H9 (cell line): ENCODE data around the gene ITGA11. TPM values are rescaled to one million over a fixed set of nuclear protein-coding genes. Genes with fewer than 3 reads are reported as not detected.

ENCODE experiments used
- DNase-seq: peaks from one replicate; pipeline ENCODE4 v3.0.0-alpha.2; 2017
- H2AFZ ChIP-seq: one replicate; pipeline ENCODE4 v1.6.1; 2013; ENCODE audit warnings: mild to moderate bottlenecking, low read length, control low read depth, moderate library complexity
- H2AK5ac ChIP-seq: 2 replicates; pipeline ENCODE4 v1.6.1; 2013; ENCODE audit warnings: low read length, control low read depth, mixed read lengths; ENCODE audit not compliant: insufficient read length
- H2BK120ac ChIP-seq: one replicate; pipeline ENCODE4 v1.6.1; 2013; ENCODE audit warnings: low read depth, mild to moderate bottlenecking, low read length, control low read depth, inconsistent platforms; ENCODE audit not compliant: poor library complexity, severe bottlenecking
- H2BK12ac ChIP-seq: 2 replicates; pipeline ENCODE4 v1.6.1; 2013; ENCODE audit warnings: low read length, control low read depth, mixed read lengths, low read depth; ENCODE audit not compliant: insufficient read length
- H2BK15ac ChIP-seq: 2 replicates; pipeline ENCODE4 v1.6.1; 2013; ENCODE audit warnings: low read depth, low read length, control low read depth
- H2BK20ac ChIP-seq: one replicate; pipeline ENCODE4 v1.6.1; 2013; ENCODE audit warnings: low read depth, mild to moderate bottlenecking, low read length, control low read depth, inconsistent platforms; ENCODE audit not compliant: poor library complexity, severe bottlenecking
- H2BK5ac ChIP-seq: 2 replicates; pipeline ENCODE4 v1.6.1; 2013; ENCODE audit warnings: low read length, control low read depth, mixed read lengths; ENCODE audit not compliant: insufficient read length
- H3K14ac ChIP-seq: 2 replicates; pipeline ENCODE4 v1.6.1; 2013; ENCODE audit warnings: low read length, control low read depth; ENCODE audit not compliant: insufficient read depth
- H3K18ac ChIP-seq: 2 replicates; pipeline ENCODE4 v1.6.1; 2013; ENCODE audit warnings: low read depth, mild to moderate bottlenecking, mixed read lengths, low read length, control low read depth; ENCODE audit not compliant: insufficient read length
- H3K23ac ChIP-seq: 2 replicates; pipeline ENCODE4 v1.6.1; 2013; ENCODE audit warnings: low read length, control low read depth, mixed read lengths, low read depth; ENCODE audit not compliant: insufficient read length
- H3K23me2 ChIP-seq: 2 replicates; pipeline ENCODE4 v1.6.1; 2013; ENCODE audit warnings: low read depth, mild to moderate bottlenecking, mixed read lengths, low read length, control low read depth; ENCODE audit not compliant: insufficient read length, poor library complexity, severe bottlenecking
- H3K27ac ChIP-seq: 2 replicates; pipeline ENCODE4 v1.5.1; 2013; ENCODE audit warnings: low read length, control low read depth, mixed read lengths, low read depth; ENCODE audit not compliant: insufficient read length
- H3K27me3 ChIP-seq: 2 replicates; pipeline ENCODE4 v1.6.1; 2013; ENCODE audit warnings: low read length, control low read depth, inconsistent platforms; ENCODE audit not compliant: insufficient read depth
- H3K4ac ChIP-seq: 2 replicates; pipeline ENCODE4 v1.6.1; 2013; ENCODE audit warnings: low read depth, mild to moderate bottlenecking, control low read depth, inconsistent platforms, low read length, moderate library complexity
- H3K4me1 ChIP-seq: 2 replicates; pipeline ENCODE4 v1.6.1; 2013; ENCODE audit warnings: low read length, control low read depth, inconsistent platforms; ENCODE audit not compliant: insufficient read depth
- H3K4me2 ChIP-seq: 2 replicates; pipeline ENCODE4 v1.6.1; 2013; ENCODE audit warnings: low read length, control low read depth, mixed read lengths; ENCODE audit not compliant: insufficient read length, insufficient read depth
- H3K56ac ChIP-seq: 2 replicates; pipeline ENCODE4 v1.6.1; 2013; ENCODE audit warnings: low read depth, mild to moderate bottlenecking, mixed read lengths, low read length, control low read depth; ENCODE audit not compliant: insufficient read length
- H3K79me1 ChIP-seq: 2 replicates; pipeline ENCODE4 v1.6.1; 2013; ENCODE audit warnings: low read depth, mild to moderate bottlenecking, moderate library complexity, low read length, control low read depth, inconsistent platforms; ENCODE audit not compliant: insufficient read depth, poor library complexity, severe bottlenecking
- H3K79me2 ChIP-seq: 2 replicates; pipeline ENCODE4 v1.6.1; 2013; ENCODE audit warnings: low read length, control low read depth, inconsistent platforms; ENCODE audit not compliant: insufficient read depth
- H3K9ac ChIP-seq: 2 replicates; pipeline ENCODE4 v1.6.1; 2013; ENCODE audit warnings: low read length, control low read depth, mixed read lengths; ENCODE audit not compliant: insufficient read length; ENCODE audit errors: extremely low read depth
- H3K9me3 ChIP-seq: one replicate; pipeline ENCODE4 v1.6.1; 2013; ENCODE audit warnings: low read depth, low read length, inconsistent platforms; ENCODE audit not compliant: control insufficient read depth
- H3T11ph ChIP-seq: one replicate; pipeline ENCODE4 v1.6.1; 2013; ENCODE audit warnings: mild to moderate bottlenecking, low read length, control low read depth, inconsistent platforms
- H4K20me1 ChIP-seq: one replicate; pipeline ENCODE4 v1.6.1; 2013; ENCODE audit not compliant: control insufficient read depth, insufficient read length, insufficient read depth
- H4K5ac ChIP-seq: 2 replicates; pipeline ENCODE4 v1.6.1; 2013; ENCODE audit warnings: low read depth, mild to moderate bottlenecking, mixed read lengths, low read length, control low read depth; ENCODE audit not compliant: insufficient read length
- H4K8ac ChIP-seq: replicated peaks from 2 replicates; pipeline ENCODE4 v1.6.1; 2013; ENCODE audit warnings: low read length, control low read depth, mixed read lengths, low read depth; ENCODE audit not compliant: insufficient read length
- H4K91ac ChIP-seq: 2 replicates; pipeline ENCODE4 v1.6.1; 2013; ENCODE audit warnings: low read depth, mild to moderate bottlenecking, moderate library complexity, mixed read lengths, low read length, control low read depth; ENCODE audit not compliant: insufficient read length
- H3K27ac Mint-ChIP-seq, 3 experiments: 2 replicates in 2 of 3; 3 replicates in 1 of 3; pipeline ENCODE4 v1.8.0; 2020 to 2021; ENCODE audit warnings: mixed read lengths in 3 of 3, mild to moderate bottlenecking in 1 of 3, moderate library complexity in 1 of 3
- H3K27me3 Mint-ChIP-seq: 2 replicates; pipeline ENCODE4 v1.8.0; 2021; ENCODE audit warnings: low read depth, mild to moderate bottlenecking, moderate library complexity, mixed read lengths
- H3K36me3 Mint-ChIP-seq, 3 experiments: 2 replicates in 2 of 3; 3 replicates in 1 of 3; pipeline ENCODE4 v1.8.0; 2020 to 2021; ENCODE audit warnings: low read depth in 3 of 3, mixed read lengths in 3 of 3; ENCODE audit not compliant: insufficient read depth in 1 of 3
- H3K4me1 Mint-ChIP-seq, 2 experiments: 2 replicates each; pipeline ENCODE4 v1.8.0; 2020; ENCODE audit warnings: mixed read lengths in 2 of 2
- H3K4me3 Mint-ChIP-seq, 2 experiments: 2 replicates in 1 of 2; 3 replicates in 1 of 2; pipeline ENCODE4 v1.8.0; 2020 to 2021; ENCODE audit warnings: mild to moderate bottlenecking in 2 of 2, mixed read lengths in 2 of 2, moderate library complexity in 1 of 2
- H3K9me3 Mint-ChIP-seq, 2 experiments: 2 replicates in 1 of 2; 3 replicates in 1 of 2; pipeline ENCODE4 v1.8.0; 2020; ENCODE audit warnings: mild to moderate bottlenecking in 2 of 2, mixed read lengths in 2 of 2, moderate library complexity in 1 of 2
- CTCF ChIP-seq: fragments of 200-600 bp; sonication (generic); conservative IDR thresholded peaks from 3 replicates; pipeline ENCODE4 v1.8.0; 2021; ENCODE audit warnings: antibody characterized with exemption, mild to moderate bottlenecking
- WGBS: extraction: QIAGEN DNeasy Blood & Tissue Kit; methylation state at CpG from one replicate; pipeline ENCODE4 v1.1.7; 2013; ENCODE audit warnings: missing lambda C conversion rate, low lambda C conversion rate, mixed read lengths; ENCODE audit not compliant: insufficient read length; ENCODE audit errors: extremely low coverage; 5-methylcytosine and 5-hydroxymethylcytosine counted together
- total RNA-seq: library from RNA; stranded (reverse); gene quantifications from 2 replicates; pipeline ENCODE4 v1.2.1, GENCODE V29; 2021

The ITGA11 gene
- total RNA-seq, 1 experiment from 2014 or later: 0.07 TPM

GRCh38 chr15:68286256-68286655 lies 145.7 kb downstream of the ITGA11 start:
- Histone ChIP-seq H3K18ac (no peak overlapping the region), H3K23me2 (no peaks in the 10 kb centered on the region), H3K4me2 (no peak overlapping the region), H3K27me3 (no peaks in the 10 kb centered on the region), H3K79me1 (no peaks in the 10 kb centered on the region), H2AFZ (no peak overlapping the region), H2BK15ac (no peak overlapping the region), H3K56ac (no peak overlapping the region), H4K5ac (no peak overlapping the region), H3K14ac (no peak overlapping the region), H4K91ac (no peak overlapping the region), H2AK5ac (no peak overlapping the region), H2BK5ac (no peak overlapping the region), H3K27ac (no peak overlapping the region), H2BK120ac (no peak overlapping the region), H4K8ac (no peak overlapping the region), H3T11ph (no peak overlapping the region), H3K9me3 (no peaks in the 10 kb centered on the region), H4K20me1 (no peaks in the 10 kb centered on the region), H3K4ac (no peak overlapping the region), H3K23ac (no peak overlapping the region), H3K79me2 (peaks cover 29% of the 10 kb centered on the region), H3K4me1 (peaks cover 4% of the 10 kb centered on the region), H3K9ac (no peak overlapping the region), H2BK12ac (no peak overlapping the region), H2BK20ac (no peak overlapping the region)
- H3K9me3 Mint-ChIP-seq: peaks cover 7 to 13% of the 10 kb centered on the region in 2 experiments
- no peak for TF ChIP-seq CTCF
- DNase-seq: no peak
- no peak overlapping the region; a peak in 1 of 5 replicates for H3K4me3 Mint-ChIP-seq
- H3K4me1 Mint-ChIP-seq: peaks cover 66 to 67% of the 10 kb centered on the region in 2 experiments
- H3K27me3 Mint-ChIP-seq: no peaks in the 10 kb centered on the region
- no CpG with 5 or more reads among the region's 5 CpGs for WGBS
- H3K27ac Mint-ChIP-seq: peak overlapping the region; percentile 3 to 25 (median 13); a peak in 4 of 7 replicates
- H3K36me3 Mint-ChIP-seq: peaks cover 37 to 62% (median 41%) of the 10 kb centered on the region in 3 experiments
